Fibroblast of lung (primary cell): ENCODE measurements around the gene FUOM.
"Not testable (repeated sequence)": the region's sequence is repeated elsewhere in the genome, so short reads cannot be mapped to it uniquely, and the experiment has no call there.

Experiments used
- CTCF ChIP-seq, 2 donors: IDR thresholded peaks in 1 of 2; conservative IDR thresholded peaks in 1 of 2; 1 replicate in 1 of 2; 2 replicates in 1 of 2; pipeline ENCODE4 v1.5.1; 2011 to 2012; ENCODE audit warnings: low read length in 2 of 2, control low read depth in 1 of 2, inconsistent platforms in 1 of 2, low read depth in 1 of 2, mild to moderate bottlenecking in 1 of 2
- EZH2 ChIP-seq: IDR thresholded peaks from 2 replicates; pipeline ENCODE4 v1.5.1; 2012; ENCODE audit warnings: low read length, control low read depth, mild to moderate bottlenecking; ENCODE audit errors: missing control alignments

DNA sequence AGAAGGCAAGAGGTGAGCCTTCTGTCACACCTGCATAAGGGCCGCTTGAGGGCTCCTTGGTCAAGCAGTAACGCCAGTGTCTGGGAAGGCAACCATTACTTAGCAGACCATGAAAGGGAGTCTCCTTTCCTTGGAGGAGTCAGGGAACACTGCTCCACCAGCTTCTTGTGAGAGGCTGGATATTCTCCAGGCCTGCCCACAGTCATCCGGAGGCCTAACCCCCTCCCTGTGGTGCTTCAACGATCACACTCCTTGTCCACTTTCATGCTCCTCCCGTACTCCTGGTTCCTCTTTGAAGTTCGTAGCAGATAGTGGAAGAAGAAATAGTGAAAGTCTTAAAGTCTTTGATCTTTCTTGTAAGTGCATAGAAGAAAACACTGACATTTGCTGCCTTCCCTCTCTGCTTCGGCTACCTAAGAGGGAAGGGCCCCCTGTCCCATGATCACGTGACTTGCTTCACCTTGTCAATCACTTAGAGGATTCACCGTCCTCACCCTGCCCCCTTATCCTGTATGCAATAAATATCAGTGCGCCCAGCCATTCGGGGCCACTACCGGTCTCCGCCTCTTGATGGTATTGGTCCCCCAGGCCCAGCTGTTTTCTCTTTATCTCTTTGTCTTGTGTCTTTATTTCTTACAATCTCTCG lies 35.6 kb downstream of the FUOM start:
- not testable (repeated sequence) for TF ChIP-seq CTCF (conservative IDR thresholded peaks at IDR 0.05 in 1 of 2, IDR thresholded peaks at IDR 0.05 in 1 of 2; ENCODE audit: low read depth in 1 of 2, low read length in 2 of 2); EZH2
